ENCODE measurements around the gene RPTOR.
"Not testable (repeated sequence)": the region's sequence is repeated elsewhere in the genome, so short reads cannot be mapped to it uniquely, and the experiment has no call there.

RPTOR gene

DNA sequence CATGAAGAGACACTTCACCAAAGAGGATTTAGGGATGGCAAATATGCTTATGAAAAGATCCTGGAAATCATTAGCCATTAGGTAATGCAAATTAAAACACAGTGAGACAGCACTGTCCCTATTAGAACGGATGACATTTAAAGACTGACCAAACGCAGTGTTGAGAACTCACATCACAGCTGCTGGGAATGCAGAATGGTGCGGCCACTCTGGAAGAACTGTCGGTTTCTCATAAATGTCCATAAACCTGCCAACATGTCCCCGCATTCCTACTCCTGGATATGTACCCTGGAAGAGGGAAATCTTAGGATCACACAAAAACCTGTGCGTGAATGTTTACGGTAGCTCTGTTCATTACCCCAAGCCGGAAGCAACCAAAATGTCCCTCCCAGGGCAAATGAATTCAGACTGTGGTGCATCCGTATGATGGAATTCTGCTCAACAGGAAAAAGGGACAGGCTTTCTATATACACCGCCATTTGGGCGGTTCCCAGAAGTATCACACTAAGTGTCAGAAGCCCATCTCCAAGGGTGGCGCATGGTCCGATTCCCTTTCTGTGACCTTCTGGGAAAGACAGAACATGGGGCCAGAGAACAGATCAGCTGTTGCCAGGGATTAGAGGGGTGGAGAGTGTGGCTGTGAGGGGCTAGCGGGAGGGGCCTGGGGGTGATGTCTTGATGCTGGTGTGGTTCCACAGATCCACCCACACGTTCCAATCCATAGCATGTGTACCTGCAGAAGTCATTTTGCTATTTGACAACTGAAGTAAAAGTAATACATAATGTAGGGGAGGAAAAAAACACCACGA lies 249.8 kb downstream of the RPTOR start:
- no peak overlapping the region for H2AFZ ChIP-seq
- no peak overlapping the region for H3K9ac ChIP-seq
- no peak overlapping the region for H3K27ac ChIP-seq
- peaks cover 4% of the 10 kb centered on the region for H3K4me1 ChIP-seq
- H3K36me3 ChIP-seq (ENCODE audit: control insufficient read depth, insufficient read depth, low read length): no peaks in the 10 kb centered on the region
- no peaks in the 10 kb centered on the region for H3K27me3 ChIP-seq (ENCODE audit: control insufficient read depth, insufficient read depth, low read length)
- no peak overlapping the region for H3K4me3 ChIP-seq (ENCODE audit: low read depth, low read length)
- TF ChIP-seq, protein P1, sequence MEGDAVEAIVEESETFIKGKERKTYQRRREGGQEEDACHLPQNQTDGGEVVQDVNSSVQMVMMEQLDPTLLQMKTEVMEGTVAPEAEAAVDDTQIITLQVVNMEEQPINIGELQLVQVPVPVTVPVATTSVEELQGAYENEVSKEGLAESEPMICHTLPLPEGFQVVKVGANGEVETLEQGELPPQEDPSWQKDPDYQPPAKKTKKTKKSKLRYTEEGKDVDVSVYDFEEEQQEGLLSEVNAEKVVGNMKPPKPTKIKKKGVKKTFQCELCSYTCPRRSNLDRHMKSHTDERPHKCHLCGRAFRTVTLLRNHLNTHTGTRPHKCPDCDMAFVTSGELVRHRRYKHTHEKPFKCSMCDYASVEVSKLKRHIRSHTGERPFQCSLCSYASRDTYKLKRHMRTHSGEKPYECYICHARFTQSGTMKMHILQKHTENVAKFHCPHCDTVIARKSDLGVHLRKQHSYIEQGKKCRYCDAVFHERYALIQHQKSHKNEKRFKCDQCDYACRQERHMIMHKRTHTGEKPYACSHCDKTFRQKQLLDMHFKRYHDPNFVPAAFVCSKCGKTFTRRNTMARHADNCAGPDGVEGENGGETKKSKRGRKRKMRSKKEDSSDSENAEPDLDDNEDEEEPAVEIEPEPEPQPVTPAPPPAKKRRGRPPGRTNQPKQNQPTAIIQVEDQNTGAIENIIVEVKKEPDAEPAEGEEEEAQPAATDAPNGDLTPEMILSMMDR (IDR thresholded peaks at IDR 0.05): no peak
- H3K4me2 ChIP-seq (ENCODE audit: low read length): no peak overlapping the region
- H3K79me2 ChIP-seq: no peaks in the 10 kb centered on the region
- no peaks in the 10 kb centered on the region for H3K9me3 ChIP-seq (ENCODE audit: control insufficient read depth, low read length)

DNA sequence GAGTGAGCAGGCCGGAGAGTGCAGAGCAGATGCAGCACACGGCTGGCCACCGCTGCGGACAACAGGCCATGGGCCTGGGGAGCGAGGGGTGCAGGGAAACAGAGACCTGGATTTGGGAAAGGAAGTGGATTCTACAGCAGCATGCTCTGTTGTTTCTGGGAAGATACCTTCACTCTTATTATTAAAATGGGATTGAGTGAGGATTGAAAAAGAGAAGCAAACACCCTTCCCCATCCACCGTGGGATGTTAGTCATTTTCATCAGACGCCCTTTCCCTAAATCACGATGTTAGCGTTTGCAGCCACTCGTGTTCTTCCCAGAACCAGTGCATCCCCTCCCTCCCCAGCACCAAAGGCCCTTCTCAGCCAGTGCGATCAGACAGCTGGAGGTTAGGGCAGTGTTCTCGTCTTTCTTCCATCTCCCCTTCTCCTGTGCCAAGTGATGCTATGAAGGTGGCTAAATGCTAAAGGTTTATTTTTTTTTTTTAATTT lies 250.5 kb downstream of the RPTOR start:
- H3K4me1 ChIP-seq: peaks cover 4% of the 10 kb centered on the region
- H3K9me3 ChIP-seq (ENCODE audit: control insufficient read depth, low read length): no peaks in the 10 kb centered on the region
- H3K4me2 ChIP-seq (ENCODE audit: low read length): no peak overlapping the region
- no peak overlapping the region for H3K27ac ChIP-seq
- TF ChIP-seq, protein P1 (IDR thresholded peaks at IDR 0.05): no peak
- H3K4me3 ChIP-seq (ENCODE audit: low read depth, low read length): no peak overlapping the region
- no peaks in the 10 kb centered on the region for H3K27me3 ChIP-seq (ENCODE audit: control insufficient read depth, insufficient read depth, low read length)
- H2AFZ ChIP-seq: no peak overlapping the region
- no peak overlapping the region for H3K9ac ChIP-seq
- no peaks in the 10 kb centered on the region for H3K36me3 ChIP-seq (ENCODE audit: control insufficient read depth, insufficient read depth, low read length)
- no peaks in the 10 kb centered on the region for H3K79me2 ChIP-seq

DNA sequence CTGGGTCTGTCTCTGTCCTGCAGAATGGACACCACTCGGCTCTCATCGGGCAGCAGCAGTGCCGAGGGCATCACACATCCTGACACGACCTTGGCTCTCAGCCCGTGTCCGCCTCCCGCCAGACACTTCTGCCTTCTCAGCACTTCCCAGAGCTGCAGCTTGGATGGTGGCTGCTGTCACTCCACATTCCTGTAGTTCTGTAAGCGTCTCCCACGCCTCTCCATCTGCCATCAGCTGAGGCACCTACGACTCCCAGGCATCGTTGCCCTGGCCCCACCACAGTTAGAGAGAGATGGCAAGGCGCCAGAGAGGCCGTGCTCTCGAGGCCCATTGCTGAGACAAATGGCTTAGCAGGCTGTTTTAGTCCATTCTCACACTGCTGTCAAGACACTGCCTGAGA lies 251.1 kb downstream of the RPTOR start:
- H3K4me1 ChIP-seq: peaks cover 4% of the 10 kb centered on the region
- no peak overlapping the region for H3K4me3 ChIP-seq (ENCODE audit: low read depth, low read length)
- TF ChIP-seq, protein P1 (IDR thresholded peaks at IDR 0.05): no peak
- no peak overlapping the region for H3K9ac ChIP-seq
- H3K9me3 ChIP-seq (ENCODE audit: control insufficient read depth, low read length): no peaks in the 10 kb centered on the region
- no peak overlapping the region for H3K27ac ChIP-seq
- H3K79me2 ChIP-seq: no peaks in the 10 kb centered on the region
- no peak overlapping the region for H2AFZ ChIP-seq
- no peak overlapping the region for H3K4me2 ChIP-seq (ENCODE audit: low read length)
- H3K27me3 ChIP-seq (ENCODE audit: control insufficient read depth, insufficient read depth, low read length): no peaks in the 10 kb centered on the region
- no peaks in the 10 kb centered on the region for H3K36me3 ChIP-seq (ENCODE audit: control insufficient read depth, insufficient read depth, low read length)

DNA sequence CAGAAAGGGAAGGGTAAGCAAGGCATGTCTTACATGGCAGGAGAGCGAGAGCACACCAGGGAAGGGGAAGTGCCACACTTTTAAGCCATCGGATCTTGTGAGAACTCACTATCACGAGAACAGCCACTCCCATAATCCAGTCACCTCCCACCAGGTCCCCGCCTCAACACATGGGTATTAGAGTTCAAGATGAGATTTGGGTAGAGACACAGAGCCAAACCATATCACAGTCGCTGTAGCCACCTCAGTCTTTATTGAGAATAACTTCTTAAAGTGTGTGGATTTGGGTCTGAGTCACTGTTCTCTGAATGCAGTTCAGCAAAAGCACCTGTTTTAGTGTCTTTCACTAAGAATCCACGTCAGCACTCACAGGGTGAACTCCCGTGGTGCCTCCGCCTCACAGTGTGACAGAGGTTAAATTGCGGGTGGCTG lies 251.8 kb downstream of the RPTOR start:
- Histone ChIP-seq H3K4me1 (peaks cover 4% of the 10 kb centered on the region), H3K27ac (no peak overlapping the region), H3K4me3 (ENCODE audit: low read depth, low read length) (no peak overlapping the region), H3K9me3 (ENCODE audit: control insufficient read depth, low read length) (no peaks in the 10 kb centered on the region), H2AFZ (no peak overlapping the region), H3K36me3 (ENCODE audit: control insufficient read depth, insufficient read depth, low read length) (no peaks in the 10 kb centered on the region), H3K27me3 (ENCODE audit: control insufficient read depth, insufficient read depth, low read length) (no peaks in the 10 kb centered on the region), H3K9ac (no peak overlapping the region), H3K4me2 (ENCODE audit: low read length) (no peak overlapping the region), H3K79me2 (no peaks in the 10 kb centered on the region)
- TF ChIP-seq, protein P1 (IDR thresholded peaks at IDR 0.05): no peak

DNA sequence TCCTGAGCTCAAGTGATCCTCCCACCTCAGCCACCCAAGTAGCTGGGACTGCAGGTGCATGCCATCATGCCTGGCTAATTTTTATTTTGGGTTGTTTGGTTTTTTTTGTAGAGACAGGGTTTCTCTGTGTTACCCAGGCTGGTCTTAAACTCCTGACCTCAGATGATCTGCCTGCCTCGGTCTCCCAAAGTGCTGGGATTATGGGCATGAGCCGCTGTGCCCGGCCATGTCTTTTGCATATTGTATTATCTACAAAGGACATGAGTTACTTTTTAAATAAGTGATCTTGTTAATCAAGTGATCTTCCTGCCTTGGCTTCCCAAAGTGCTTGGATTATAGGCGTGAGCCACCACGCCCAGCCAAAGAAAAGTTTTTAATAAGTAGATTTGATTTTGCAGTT lies 252.6 kb downstream of the RPTOR start:
- H3K79me2 ChIP-seq; H3K27me3 ChIP-seq (ENCODE audit: control insufficient read depth, insufficient read depth, low read length); H3K36me3 ChIP-seq (ENCODE audit: control insufficient read depth, insufficient read depth, low read length); H3K9ac ChIP-seq; H2AFZ ChIP-seq; H3K9me3 ChIP-seq (ENCODE audit: control insufficient read depth, low read length); H3K4me3 ChIP-seq (ENCODE audit: low read depth, low read length); H3K4me1 ChIP-seq; H3K27ac ChIP-seq; H3K4me2 ChIP-seq (ENCODE audit: low read length): not testable (repeated sequence)

Data from parathyroid adenoma (tissue), 2 donors.